ENCODE results near the gene FAM3A. TPM values are rescaled to one million over a fixed set of nuclear protein-coding genes. Genes with fewer than 3 reads are reported as not detected.

The FAM3A gene
- total and polyA plus RNA-seq, 2 donors from 2014 or later, result 39.5 to 73.4 TPM

GRCh38 chrX:154484255-154485149 is 31.5 kb downstream of the FAM3A start:
- intact Hi-C loops (cut with DNase I), result no loop called here
- FAIRE-seq (no peak), DNase-seq (no peak)
- Histone ChIP-seq H3K4me1 (ENCODE audit: control insufficient read depth in 2 of 3, insufficient read depth in 2 of 3, low read depth in 1 of 3, low read length in 3 of 3) (peaks cover 0 to 20% (median 4%) of the 10 kb centered on the region in 3 donors), H3K36me3 (ENCODE audit: control insufficient read depth in 2 of 3, insufficient read depth in 3 of 3, low read length in 3 of 3) (peaks cover 0 to 4% (median 3%) of the 10 kb centered on the region in 3 donors), H3K27ac (ENCODE audit: low read depth in 2 of 2, low read length in 2 of 2) (no peak overlapping the region), H3K27me3 (ENCODE audit: control insufficient read depth, insufficient read depth, low read length) (no peaks in the 10 kb centered on the region), H3K9ac (ENCODE audit: low read length in 3 of 3) (no peak overlapping the region), H3K4me3 (ENCODE audit: low read length in 3 of 3) (no peak overlapping the region), H3K9me3 (ENCODE audit: control insufficient read depth in 2 of 3, insufficient read depth in 1 of 3, low read length in 3 of 3) (no peaks in the 10 kb centered on the region)
- TF ChIP-seq, protein P1, sequence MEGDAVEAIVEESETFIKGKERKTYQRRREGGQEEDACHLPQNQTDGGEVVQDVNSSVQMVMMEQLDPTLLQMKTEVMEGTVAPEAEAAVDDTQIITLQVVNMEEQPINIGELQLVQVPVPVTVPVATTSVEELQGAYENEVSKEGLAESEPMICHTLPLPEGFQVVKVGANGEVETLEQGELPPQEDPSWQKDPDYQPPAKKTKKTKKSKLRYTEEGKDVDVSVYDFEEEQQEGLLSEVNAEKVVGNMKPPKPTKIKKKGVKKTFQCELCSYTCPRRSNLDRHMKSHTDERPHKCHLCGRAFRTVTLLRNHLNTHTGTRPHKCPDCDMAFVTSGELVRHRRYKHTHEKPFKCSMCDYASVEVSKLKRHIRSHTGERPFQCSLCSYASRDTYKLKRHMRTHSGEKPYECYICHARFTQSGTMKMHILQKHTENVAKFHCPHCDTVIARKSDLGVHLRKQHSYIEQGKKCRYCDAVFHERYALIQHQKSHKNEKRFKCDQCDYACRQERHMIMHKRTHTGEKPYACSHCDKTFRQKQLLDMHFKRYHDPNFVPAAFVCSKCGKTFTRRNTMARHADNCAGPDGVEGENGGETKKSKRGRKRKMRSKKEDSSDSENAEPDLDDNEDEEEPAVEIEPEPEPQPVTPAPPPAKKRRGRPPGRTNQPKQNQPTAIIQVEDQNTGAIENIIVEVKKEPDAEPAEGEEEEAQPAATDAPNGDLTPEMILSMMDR (IDR thresholded peaks at IDR 0.05; ENCODE audit: borderline replicate concordance, extremely low read depth, insufficient read depth), result no peak

GRCh38 chrX:154483325-154483724 is 32.7 kb downstream of the FAM3A start:
- no peak overlapping the region for H3K4me3 ChIP-seq (ENCODE audit: low read length in 3 of 3)
- FAIRE-seq (no peak), DNase-seq (no peak)
- H3K36me3 ChIP-seq (ENCODE audit: control insufficient read depth in 2 of 3, insufficient read depth in 3 of 3, low read length in 3 of 3), result peaks cover 0 to 4% (median 3%) of the 10 kb centered on the region in 3 donors
- peaks cover 0 to 12% (median 4%) of the 10 kb centered on the region in 3 donors for H3K4me1 ChIP-seq (ENCODE audit: control insufficient read depth in 2 of 3, insufficient read depth in 2 of 3, low read depth in 1 of 3, low read length in 3 of 3)
- no peak overlapping the region for H3K27ac ChIP-seq (ENCODE audit: low read depth in 2 of 2, low read length in 2 of 2)
- intact Hi-C loops (cut with DNase I), result no loop called here
- H3K27me3 ChIP-seq (ENCODE audit: control insufficient read depth, insufficient read depth, low read length), result no peaks in the 10 kb centered on the region
- TF ChIP-seq, protein P1 (IDR thresholded peaks at IDR 0.05; ENCODE audit: borderline replicate concordance, extremely low read depth, insufficient read depth), result no peak
- H3K9me3 ChIP-seq (ENCODE audit: control insufficient read depth in 2 of 3, insufficient read depth in 1 of 3, low read length in 3 of 3), result no peaks in the 10 kb centered on the region
- no peak overlapping the region for H3K9ac ChIP-seq (ENCODE audit: low read length in 3 of 3)

GRCh38 chrX:154482786-154483185 is 33.2 kb downstream of the FAM3A start:
- Histone ChIP-seq H3K4me3 (ENCODE audit: low read length in 3 of 3) (no peak overlapping the region), H3K9me3 (ENCODE audit: control insufficient read depth in 2 of 3, insufficient read depth in 1 of 3, low read length in 3 of 3) (no peaks in the 10 kb centered on the region), H3K27me3 (ENCODE audit: control insufficient read depth, insufficient read depth, low read length) (no peaks in the 10 kb centered on the region), H3K9ac (ENCODE audit: low read length in 3 of 3) (no peak overlapping the region), H3K36me3 (ENCODE audit: control insufficient read depth in 2 of 3, insufficient read depth in 3 of 3, low read length in 3 of 3) (peaks cover 0 to 4% (median 3%) of the 10 kb centered on the region in 3 donors), H3K27ac (ENCODE audit: low read depth in 2 of 2, low read length in 2 of 2) (no peak overlapping the region), H3K4me1 (ENCODE audit: control insufficient read depth in 2 of 3, insufficient read depth in 2 of 3, low read depth in 1 of 3, low read length in 3 of 3) (peaks cover 0 to 16% (median 4%) of the 10 kb centered on the region in 3 donors)
- DNase-seq, result no peak
- intact Hi-C loops (cut with DNase I), result no loop called here
- TF ChIP-seq, protein P1 (IDR thresholded peaks at IDR 0.05; ENCODE audit: borderline replicate concordance, extremely low read depth, insufficient read depth), result no peak
- FAIRE-seq, result no peak

Measured in kidney (tissue), 14 donors.